H1 (cell line): ENCODE measurements around the gene NDNF. TPM values are rescaled to one million over a fixed set of nuclear protein-coding genes. Genes with fewer than 3 reads are reported as not detected.

Experiments
- CTCF ChIA-PET: fragments of 300-600 bp; sonication (Branson Sonifier 250); formaldehyde crosslinking; loops from one replicate; lab custom pipeline; 2021; ENCODE audit not compliant: partially characterized antibody; lab: Charles Lee
- POLR2A ChIA-PET: fragments of 300-600 bp; sonication (Branson Sonifier 250); formaldehyde crosslinking; loops from one replicate; lab custom pipeline; 2021; ENCODE audit warnings: inconsistent platforms; ENCODE audit not compliant: partially characterized antibody; lab: Charles Lee
- DNase-seq, 2 experiments: peaks; one replicate each; pipeline versions ENCODE4 v3.0.0 to v3.0.0-alpha.2; 2010 to 2022; ENCODE audit warnings: low spot score in 2 of 2, low read depth in 1 of 2, mixed read lengths in 1 of 2
- FAIRE-seq: peaks from 2 replicates; lab custom pipeline; 2011; peaks lifted over from hg19 to GRCh38; lab: Jason Lieb, UNC
- H2AFZ ChIP-seq: 2 replicates; pipeline ENCODE4 v1.8.1; 2012; ENCODE audit warnings: low read length, inconsistent platforms
- H2AK5ac ChIP-seq: 2 replicates; pipeline ENCODE4 v1.6.1; 2013; ENCODE audit warnings: low read depth, low read length
- H2BK120ac ChIP-seq: replicated peaks from 2 replicates; pipeline ENCODE3; 2013; ENCODE audit warnings: low read depth, low read length, inconsistent platforms
- H2BK12ac ChIP-seq: 2 replicates; pipeline ENCODE4 v1.6.1; 2013; ENCODE audit warnings: low read depth, low read length
- H2BK15ac ChIP-seq: 2 replicates; pipeline ENCODE4 v1.6.1; 2013; ENCODE audit warnings: low read length
- H2BK20ac ChIP-seq: 2 replicates; pipeline ENCODE4 v1.6.1; 2013; ENCODE audit warnings: low read length
- H2BK5ac ChIP-seq: 2 replicates; pipeline ENCODE4 v1.6.1; 2013; ENCODE audit warnings: low read depth, low read length
- H3K14ac ChIP-seq: 2 replicates; pipeline ENCODE4 v1.6.1; 2013; ENCODE audit warnings: inconsistent platforms; ENCODE audit not compliant: insufficient read length
- H3K18ac ChIP-seq: 2 replicates; pipeline ENCODE4 v1.6.1; 2013; ENCODE audit warnings: low read length; ENCODE audit errors: extremely low read depth
- H3K23ac ChIP-seq: 2 replicates; pipeline ENCODE4 v1.6.1; 2013; ENCODE audit warnings: inconsistent platforms; ENCODE audit not compliant: insufficient read length
- H3K23me2 ChIP-seq: 2 replicates; pipeline ENCODE4 v1.6.1; 2013; ENCODE audit warnings: low read depth, low read length
- H3K27ac ChIP-seq: 2 replicates; pipeline ENCODE4 v1.6.1; 2011; ENCODE audit warnings: low read depth, low read length, inconsistent platforms
- H3K27me3 ChIP-seq, 4 experiments: replicated peaks in 1 of 4; 1 replicate in 1 of 4; 2 replicates in 3 of 4; pipeline versions ENCODE4 v1.6.1 to v1.8.1; 2011 to 2013; ENCODE audit warnings: low read length in 3 of 4, mild to moderate bottlenecking in 3 of 4, inconsistent platforms in 2 of 4, mixed read lengths in 2 of 4, moderate library complexity in 1 of 4; ENCODE audit not compliant: control insufficient read depth in 3 of 4, insufficient read depth in 3 of 4; ENCODE audit errors: extremely low read depth in 1 of 4
- H3K36me3 ChIP-seq, 4 experiments: 2 replicates each; pipeline versions ENCODE4 v1.6.1 to v1.8.1; 2011 to 2013; ENCODE audit warnings: mild to moderate bottlenecking in 4 of 4, low read length in 3 of 4, moderate library complexity in 2 of 4, control low read depth in 1 of 4, inconsistent platforms in 1 of 4; ENCODE audit not compliant: insufficient read depth in 4 of 4, control insufficient read depth in 2 of 4
- H3K4ac ChIP-seq: replicated peaks from 2 replicates; pipeline ENCODE3; 2013; ENCODE audit warnings: low read length, low read depth, mixed read lengths, inconsistent platforms; ENCODE audit not compliant: insufficient read length
- H3K4me1 ChIP-seq, 4 experiments: replicated peaks in 1 of 4; 1 replicate in 1 of 4; 2 replicates in 3 of 4; pipeline versions ENCODE4 v1.6.1 to v1.8.1; 2011 to 2013; ENCODE audit warnings: low read length in 3 of 4, inconsistent platforms in 2 of 4, mixed read lengths in 1 of 4; ENCODE audit not compliant: insufficient read depth in 4 of 4, control insufficient read depth in 3 of 4
- H3K4me2 ChIP-seq, 2 experiments: 2 replicates each; pipeline versions ENCODE4 v1.6.1 to v1.8.1; 2011 to 2013; ENCODE audit warnings: low read depth in 2 of 2, low read length in 2 of 2, control low read depth in 1 of 2, inconsistent platforms in 1 of 2, mild to moderate bottlenecking in 1 of 2; ENCODE audit not compliant: insufficient read depth in 1 of 2
- H3K4me3 ChIP-seq, 4 experiments: fragments of 200-600, 300-600 bp in 1 of 4; sonication (generic), shearing (Covaris generic), sonication (Bioruptor Twin) in 1 of 4; 2 replicates each; pipeline versions ENCODE4 v1.5.1 to v1.8.1; 2011 to 2016; ENCODE audit warnings: low read length in 4 of 4, low read depth in 3 of 4, control low read depth in 2 of 4, inconsistent platforms in 2 of 4, mild to moderate bottlenecking in 2 of 4, mixed read lengths in 1 of 4, moderate library complexity in 1 of 4; ENCODE audit not compliant: insufficient read depth in 2 of 4; ENCODE audit errors: extremely low read depth in 1 of 4
- H3K56ac ChIP-seq: replicated peaks from 2 replicates; pipeline ENCODE3; 2013; ENCODE audit warnings: low read depth, mild to moderate bottlenecking, mixed read lengths, low read length, inconsistent platforms; ENCODE audit not compliant: insufficient read length
- H3K79me1 ChIP-seq: 2 replicates; pipeline ENCODE4 v1.6.1; 2013; ENCODE audit warnings: low read depth, low read length, control low read depth
- H3K79me2 ChIP-seq, 2 experiments: 2 replicates each; pipeline versions ENCODE4 v1.6.1 to v1.8.1; 2012 to 2013; ENCODE audit warnings: low read length in 2 of 2, mild to moderate bottlenecking in 2 of 2, inconsistent platforms in 1 of 2; ENCODE audit not compliant: insufficient read depth in 2 of 2, control insufficient read depth in 1 of 2
- H3K9ac ChIP-seq, 4 experiments: replicated peaks in 1 of 4; 1 replicate in 1 of 4; 2 replicates in 3 of 4; pipeline versions ENCODE4 v1.6.1 to v1.8.1; 2011 to 2013; ENCODE audit warnings: low read depth in 3 of 4, low read length in 3 of 4, control low read depth in 2 of 4, mild to moderate bottlenecking in 2 of 4, moderate library complexity in 2 of 4, inconsistent platforms in 1 of 4; ENCODE audit errors: extremely low read depth in 1 of 4
- H3K9me3 ChIP-seq, 2 experiments: 2 replicates each; pipeline versions ENCODE4 v1.6.1 to v1.8.1; 2012 to 2013; ENCODE audit warnings: mild to moderate bottlenecking in 2 of 2, moderate library complexity in 2 of 2, control low read depth in 1 of 2, inconsistent platforms in 1 of 2, low read depth in 1 of 2, low read length in 1 of 2, mixed read lengths in 1 of 2; ENCODE audit not compliant: insufficient read depth in 2 of 2
- H4K20me1 ChIP-seq, 2 experiments: replicated peaks in 1 of 2; 2 replicates each; pipeline versions ENCODE3 to v1.8.1; 2011 to 2013; ENCODE audit warnings: inconsistent platforms in 2 of 2, low read length in 2 of 2, mild to moderate bottlenecking in 1 of 2; ENCODE audit not compliant: insufficient read depth in 2 of 2, control insufficient read depth in 1 of 2
- H4K5ac ChIP-seq: 2 replicates; pipeline ENCODE4 v1.6.1; 2013; ENCODE audit warnings: low read length, low read depth, mixed read lengths, inconsistent platforms; ENCODE audit not compliant: insufficient read length
- H4K8ac ChIP-seq: 2 replicates; pipeline ENCODE4 v1.8.0; 2013; ENCODE audit warnings: mild to moderate bottlenecking, moderate library complexity, low read length, inconsistent platforms; ENCODE audit not compliant: insufficient read depth; ENCODE audit errors: extremely low read depth
- H4K91ac ChIP-seq: replicated peaks from 2 replicates; pipeline ENCODE3; 2013; ENCODE audit warnings: low read length, mixed read lengths, inconsistent platforms; ENCODE audit not compliant: insufficient read length
- HDAC6 ChIP-seq: IDR thresholded peaks from one replicate; pipeline ENCODE4 v1.7.1; 2012; ENCODE audit warnings: low read depth, mild to moderate bottlenecking, inconsistent platforms, low read length, moderate library complexity
- KDM5A ChIP-seq: fragments of 200-600 bp; IDR thresholded peaks from 2 replicates; pipeline ENCODE4 v1.7.1; 2012; ENCODE audit warnings: mild to moderate bottlenecking, low read length, inconsistent platforms, mixed read lengths
- NANOG ChIP-seq: IDR thresholded peaks from 2 replicates; pipeline ENCODE4 v1.6.1; 2011; ENCODE audit warnings: low read length, low read depth, mild to moderate bottlenecking, inconsistent platforms; ENCODE audit not compliant: insufficient read depth, poor library complexity, severe bottlenecking
- WGBS, 2 experiments: shearing (Covaris generic) in 1 of 2; methylation state at CpG; one replicate each; pipeline versions ENCODE4 v1.1.6 to v1.1.7; 2013 to 2015; ENCODE audit warnings: low lambda C conversion rate in 2 of 2, mixed read lengths in 2 of 2, inconsistent platforms in 1 of 2, low coverage in 1 of 2, missing lambda C conversion rate in 1 of 2; ENCODE audit not compliant: insufficient replicate concordance in 2 of 2, insufficient coverage in 1 of 2, insufficient read length in 1 of 2; ENCODE audit errors: extremely low coverage in 1 of 2, missing lambda C conversion rate in 1 of 2; 5-methylcytosine and 5-hydroxymethylcytosine counted together
- polyA plus RNA-seq, 7 experiments: library from polyadenylated mRNA; depleted of rRNA in 3 of 7; stranded (reverse) in 5 of 7; unstranded in 2 of 7; fragments of >200 nt in 5 of 7; fragments of 200-250 nt in 2 of 7; gene quantifications; 1 replicate in 5 of 7; 2 replicates in 1 of 7; 4 replicates in 1 of 7; pipeline versions ENCODE4 v1.2.1 to v1.2.3, GENCODE V29; 2011 to 2013; ENCODE audit warnings: missing spikeins in 2 of 7, mixed read lengths in 2 of 7
- total RNA-seq: library from RNA; stranded (reverse); fragmentation: NEBNext Ultra II Directional; extraction: Animal tissue kit (Norgen Biotek cat#: 25700); gene quantifications from 2 replicates; pipeline ENCODE4 v1.2.1, GENCODE V29; 2021
- TF ChIP-seq, protein P1 (sequence below): IDR thresholded peaks from 2 replicates; pipeline ENCODE4 v1.6.1; 2011; ENCODE audit warnings: low read depth, mild to moderate bottlenecking, low read length; ENCODE audit not compliant: insufficient read depth

NDNF gene
- total and polyA plus RNA-seq, 2 of the 8 experiments (the other 6 are each of a cell fraction or from before 2014, with no cell fraction given), result 0.70 to 1.6 TPM

DNA sequence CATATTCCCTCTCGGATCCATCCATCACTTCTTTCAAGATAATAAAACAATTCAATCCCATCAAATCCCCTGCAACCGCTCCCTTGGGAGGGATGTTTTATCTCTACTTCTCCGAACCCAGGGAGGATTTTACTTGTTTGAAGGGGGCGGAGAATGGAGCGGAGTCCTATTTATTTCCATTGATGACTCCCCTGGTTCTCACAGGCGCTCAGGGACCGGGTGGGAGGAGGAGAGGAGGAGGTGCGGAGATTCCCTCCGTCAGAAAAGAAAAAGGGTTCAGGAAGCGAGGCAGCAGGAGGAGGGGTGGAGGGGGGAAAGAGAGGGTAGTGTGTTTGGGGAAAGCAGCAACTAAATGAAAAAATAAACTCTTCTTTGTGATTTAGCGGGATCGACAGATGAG, 2.1 kb downstream of the NDNF start:
- Histone ChIP-seq H2BK120ac (no peak overlapping the region), H2AFZ (peak overlapping the region; percentile 86), H4K20me1 (no peaks in the 10 kb centered on the region), H3K9ac (peak overlapping the region in 1 of 4 experiments; percentile 44; a peak in 1 of 7 replicates), H3K23me2 (peaks cover 18% of the 10 kb centered on the region), H3K4me2 (peak overlapping the region; percentile 83), H2AK5ac (no peak overlapping the region), H3K56ac (no peak overlapping the region), H3K23ac (no peak overlapping the region), H2BK20ac (no peak overlapping the region), H2BK15ac (no peak overlapping the region), H3K4ac (no peak overlapping the region), H3K79me1 (no peaks in the 10 kb centered on the region), H4K5ac (no peak overlapping the region), H3K18ac (no peak overlapping the region), H2BK5ac (no peak overlapping the region), H3K27me3 (peaks cover 0 to 24% (median 17%) of the 10 kb centered on the region in 4 experiments; a peak in 6 of 7 replicates), H3K27ac (no peak overlapping the region), H2BK12ac (no peak overlapping the region), H3K4me1 (peaks cover 0 to 12% (median 4%) of the 10 kb centered on the region in 4 experiments; a peak in 5 of 7 replicates), H4K8ac (no peak overlapping the region), H3K14ac (no peak overlapping the region), H4K91ac (no peak overlapping the region), H3K36me3 (no peaks in the 10 kb centered on the region), H3K4me3 (peak overlapping the region; percentile 70 to 91 (median 76)), H3K9me3 (no peaks in the 10 kb centered on the region), H3K79me2 (no peaks in the 10 kb centered on the region)
- CTCF ChIA-PET, result interaction anchor here (0.6 to 1.8 kb wide), 15 partner anchors 9 to 977 kb away, joined by 3 to 12 read pairs (median 3); no protein-coding TSS in a partner anchor
- POLR2A ChIA-PET, result no interaction called here
- no peak for FAIRE-seq
- peak in 1 of 2 experiments; percentile 52 for DNase-seq
- 3% methylated on average over 11 of the region's 12 CpGs; no CpG with 5 or more reads in 1 of the 2 experiments for WGBS, 2 experiments
- TF ChIP-seq KDM5A, result no peak
- no peak for TF ChIP-seq NANOG
- TF ChIP-seq, protein P1, sequence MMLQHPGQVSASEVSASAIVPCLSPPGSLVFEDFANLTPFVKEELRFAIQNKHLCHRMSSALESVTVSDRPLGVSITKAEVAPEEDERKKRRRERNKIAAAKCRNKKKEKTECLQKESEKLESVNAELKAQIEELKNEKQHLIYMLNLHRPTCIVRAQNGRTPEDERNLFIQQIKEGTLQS, result no peak
- TF ChIP-seq HDAC6, result no peak
